Suppressor macrophage treated with lipopolysaccharide for 1 hour (primary cell): Measurements from ENCODE around the gene SRF.

Source experiments
- DNase-seq, 3 donors: peaks; one replicate each; pipeline ENCODE4 v3.0.0-alpha.2; 2020 to 2022

SRF gene

GRCh38 chr6:43219814-43220213, 48.7 kb downstream of the SRF start:
- no peak for DNase-seq

- DNase-seq = no peak
These were observed 49.4 kb downstream of the SRF start for GRCh38 chr6:43220439-43220951.

- peak in 2 of 3 donors; percentile 29 to 38 for DNase-seq
These were observed 50.2 kb downstream of the SRF start for GRCh38 chr6:43221046-43221972.

GRCh38 chr6:43222418-43223059, 51.5 kb downstream of the SRF start:
- DNase-seq = no peak

GRCh38 chr6:43223175-43223574, 52.1 kb downstream of the SRF start:
- DNase-seq = no peak

GRCh38 chr6:43226192-43226851, 55.3 kb downstream of the SRF start:
- DNase-seq = peak in 1 of 3 donors; percentile 17

- peak; percentile 74 to 92 (median 84) for DNase-seq
These were observed 58.1 kb downstream of the SRF start, which contains the start of gene DNPH1 for GRCh38 chr6:43228951-43229802. TSS of gene DNPH1 (minus strand) at chr6:43229481. CDS start at chr6:43229456, 25 bp downstream.

DNA sequence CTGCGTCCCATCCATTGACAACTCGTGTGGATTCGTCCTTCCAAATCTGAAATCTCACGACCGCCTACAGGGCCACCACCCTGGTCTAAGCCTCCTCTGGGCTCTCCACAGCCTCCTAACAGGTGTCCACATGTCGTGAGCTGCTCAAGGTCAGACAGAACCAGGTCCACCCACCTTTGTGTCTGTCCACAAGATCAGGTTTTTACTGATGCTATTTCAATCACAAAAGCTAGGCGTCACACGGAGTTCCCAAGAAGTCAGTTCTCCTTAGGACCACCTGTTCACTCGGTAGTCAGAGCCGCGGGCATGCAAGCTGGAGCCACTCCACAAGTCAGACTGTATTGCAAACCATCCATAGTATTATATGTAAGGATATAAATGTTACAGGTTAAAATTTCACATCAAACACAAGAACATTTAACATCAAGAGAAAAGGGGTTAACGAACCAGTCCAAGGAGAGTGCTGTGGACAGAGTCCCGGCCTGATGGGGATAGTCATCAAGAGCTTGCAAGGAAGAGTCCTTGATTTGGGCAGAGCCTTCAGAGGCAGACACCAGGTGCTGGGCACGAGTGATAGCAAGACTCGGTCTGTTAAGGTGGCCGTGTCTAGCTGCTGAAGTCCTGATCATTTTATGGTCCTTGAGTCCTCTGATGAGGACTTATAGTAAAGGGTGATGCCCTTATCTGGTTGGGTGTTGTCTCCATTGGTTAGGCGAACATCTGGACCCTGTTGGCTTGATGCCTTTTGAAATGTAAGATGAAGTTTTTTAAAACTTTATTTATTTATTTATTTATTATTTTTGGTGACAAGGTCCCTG, 58.9 kb downstream of the SRF start:
- peak in 1 of 3 donors; percentile 18 for DNase-seq

DNA sequence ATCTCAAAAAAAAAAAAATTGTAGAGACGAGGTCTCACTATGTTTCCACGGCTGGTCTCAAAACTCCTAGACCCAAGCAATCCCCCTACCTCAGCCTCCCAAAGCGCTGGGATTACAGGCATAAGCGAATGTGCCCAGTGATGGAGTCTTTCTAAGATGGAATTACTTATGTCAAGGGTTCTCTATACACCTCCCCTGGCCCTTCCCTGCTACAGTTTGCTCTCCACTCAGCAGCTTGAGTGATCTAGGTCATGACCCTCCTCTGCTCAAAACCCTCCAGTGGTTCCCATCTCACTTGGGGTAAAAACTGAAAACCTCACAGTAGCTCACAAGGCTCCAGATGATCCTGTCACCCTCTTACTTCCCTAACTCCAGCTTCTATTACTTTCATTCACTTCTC, 60.0 kb downstream of the SRF start:
- DNase-seq = peak in 1 of 3 donors; percentile 18
